Esophagus squamous epithelium (tissue), 5 donors: Measurements from ENCODE around the gene TRIM24. TPM values are rescaled to one million over a fixed set of nuclear protein-coding genes. Genes with fewer than 3 reads are reported as not detected.

Source experiments
- DNase-seq: peaks from one replicate; lab custom pipeline; 2025; lab: John Stamatoyannopoulos, UW
- H3K27ac ChIP-seq, 4 donors: fragments of 200-600 bp; sonication (generic); one replicate each; pipeline ENCODE4 v1.5.1; 2016 to 2019; ENCODE audit warnings: mild to moderate bottlenecking in 1 of 4
- H3K27me3 ChIP-seq, 4 donors: fragments of 200-600 bp; sonication (generic); 1 replicate in 3 of 4; 2 replicates in 1 of 4; pipeline versions ENCODE4 v1.5.1 to v1.6.0; 2017 to 2021; ENCODE audit warnings: antibody characterized with exemption in 1 of 4
- H3K36me3 ChIP-seq, 3 donors: fragments of 200-600 bp; sonication (generic); one replicate each; pipeline ENCODE4 v1.5.1; 2016 to 2019
- H3K4me1 ChIP-seq, 3 donors: fragments of 200-600 bp; sonication (generic); one replicate each; pipeline ENCODE4 v1.5.1; 2017 to 2019
- H3K4me3 ChIP-seq, 4 donors: fragments of 200-600 bp; sonication (generic); 1 replicate in 3 of 4; 2 replicates in 1 of 4; pipeline ENCODE4 v1.5.1; 2016 to 2019; ENCODE audit warnings: mild to moderate bottlenecking in 2 of 4, moderate library complexity in 1 of 4
- H3K9me3 ChIP-seq, 3 donors: fragments of 200-600 bp; sonication (generic); one replicate each; pipeline ENCODE4 v1.5.1; 2016 to 2019
- CTCF ChIP-seq, 6 experiments: fragments of 450-650 bp in 4 of 6; fragments of 200-600 bp in 2 of 6; sonication (generic) in 2 of 6; IDR thresholded peaks; one replicate each; pipeline ENCODE4 v1.5.1; 2016 to 2019; ENCODE audit warnings: antibody characterized with exemption in 6 of 6, mild to moderate bottlenecking in 4 of 6, moderate library complexity in 4 of 6
- POLR2A ChIP-seq, 4 donors: fragments of 450-650 bp; IDR thresholded peaks; one replicate each; pipeline ENCODE4 v1.6.1; 2017; ENCODE audit warnings: antibody characterized with exemption in 4 of 4, mild to moderate bottlenecking in 4 of 4, moderate library complexity in 3 of 4
- WGBS, 2 donors: methylation state at CpG; one replicate each; pipeline ENCODE4 v1.1.5; 2018; 5-methylcytosine and 5-hydroxymethylcytosine counted together
- intact Hi-C: fragments of 100-400 bp; cut with DNase I; formaldehyde crosslinking; loops from one replicate; pipeline ENCODE4 v1.15.0; 2022
- total RNA-seq, 4 donors: library from RNA; depleted of rRNA; stranded (reverse); fragments of >200 nt; gene quantifications; one replicate each; pipeline ENCODE4 v1.1.0, GENCODE V29; 2016
- donor health status: DM: yes; HTN: yes; CAD: no.

TRIM24 gene
- total RNA-seq, 4 donors from 2014 or later: 8.3 to 17.5 (median 15.0) TPM

GRCh38 chr7:138590154-138590553 is 130.1 kb downstream of the TRIM24 start:
- H3K27me3 ChIP-seq: no peaks in the 10 kb centered on the region
- no peak overlapping the region for H3K4me3 ChIP-seq
- no peak for DNase-seq
- intact Hi-C loops: no loop called here
- WGBS, 2 donors: 67 to 100% methylated on average over 1 of the region's 1 CpG
- peaks cover 0 to 4% (median 0%) of the 10 kb centered on the region in 3 donors for H3K4me1 ChIP-seq
- TF ChIP-seq POLR2A (IDR thresholded peaks at IDR 0.05) (no peak), CTCF (IDR thresholded peaks at IDR 0.05) (no peak)
- H3K9me3 ChIP-seq: no peaks in the 10 kb centered on the region
- H3K36me3 ChIP-seq: peaks cover 0 to 25% (median 0%) of the 10 kb centered on the region in 3 donors
- H3K27ac ChIP-seq: no peak overlapping the region

DNA sequence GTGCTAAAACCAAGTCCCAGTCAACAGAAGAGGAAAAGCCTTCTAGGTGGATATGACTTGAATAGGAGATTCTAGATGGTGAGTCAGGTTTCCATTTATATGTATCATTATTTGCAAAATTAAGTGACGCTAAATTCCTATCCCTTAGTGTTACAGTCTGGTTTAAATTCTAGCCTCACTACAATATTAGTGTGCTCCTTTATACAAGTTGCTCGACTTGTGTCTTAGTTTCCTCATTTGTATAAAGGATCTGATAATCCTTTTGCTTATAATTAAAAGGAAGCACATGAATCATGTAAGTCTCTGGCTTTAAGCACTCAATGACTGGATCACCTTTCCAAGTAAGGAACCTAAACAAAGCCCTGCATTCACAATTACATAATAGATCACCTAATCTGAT is 135.4 kb downstream of the TRIM24 start:
- no peaks in the 10 kb centered on the region for H3K9me3 ChIP-seq
- peaks cover 0 to 5% (median 0%) of the 10 kb centered on the region in 4 donors for H3K27me3 ChIP-seq
- peak overlapping the region in 2 of 4 donors; percentile 9 to 55 for H3K27ac ChIP-seq
- H3K4me1 ChIP-seq: peaks cover 0 to 5% (median 0%) of the 10 kb centered on the region in 3 donors
- DNase-seq: no peak
- intact Hi-C loops: no loop called here
- 30 to 42% methylated on average over 2 of the region's 2 CpGs for WGBS, 2 donors
- H3K36me3 ChIP-seq: no peaks in the 10 kb centered on the region
- no peak for TF ChIP-seq CTCF (IDR thresholded peaks at IDR 0.05)
- H3K4me3 ChIP-seq: no peak overlapping the region

DNA sequence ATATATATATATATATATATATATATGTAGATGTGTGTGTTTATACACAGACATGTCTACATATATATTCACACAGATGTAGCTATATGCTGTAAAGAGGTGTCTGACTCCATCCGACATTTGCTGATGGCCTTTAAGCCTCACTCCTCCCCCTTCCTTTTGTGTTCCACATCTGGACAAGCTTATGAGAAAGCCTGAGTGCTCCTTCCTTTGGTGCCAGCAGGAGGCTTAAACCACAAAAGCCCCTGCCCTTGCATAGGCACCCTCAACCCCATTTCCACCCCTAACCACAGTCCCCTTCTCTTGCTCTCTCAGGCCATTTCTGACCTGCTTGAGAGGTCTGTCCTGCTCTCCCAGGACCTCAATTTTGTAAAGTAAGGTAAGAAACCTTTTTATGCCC is 142.4 kb downstream of the TRIM24 start:
- Histone ChIP-seq H3K27ac (no peak overlapping the region), H3K9me3 (no peaks in the 10 kb centered on the region), H3K27me3 (peaks cover 0 to 5% (median 0%) of the 10 kb centered on the region in 4 donors), H3K4me1 (no peaks in the 10 kb centered on the region), H3K36me3 (no peaks in the 10 kb centered on the region), H3K4me3 (no peak overlapping the region)
- DNase-seq: no peak
- intact Hi-C loops: no loop called here
- TF ChIP-seq POLR2A (IDR thresholded peaks at IDR 0.05) (no peak), CTCF (IDR thresholded peaks at IDR 0.05) (no peak)
- WGBS, 2 donors: 50 to 64% methylated on average over 1 of the region's 1 CpG

- Histone ChIP-seq H3K27ac (no peak overlapping the region), H3K36me3 (no peaks in the 10 kb centered on the region), H3K9me3 (no peaks in the 10 kb centered on the region), H3K27me3 (no peaks in the 10 kb centered on the region), H3K4me3 (no peak overlapping the region), H3K4me1 (no peaks in the 10 kb centered on the region)
- DNase-seq: no peak
- intact Hi-C loops: no loop called here
- TF ChIP-seq CTCF (IDR thresholded peaks at IDR 0.05): no peak
- no peak for TF ChIP-seq POLR2A (IDR thresholded peaks at IDR 0.05)
- WGBS, 2 donors: 85% methylated on average over 5 to 8 of the region's 8 CpGs
Measured at GRCh38 chr7:138603549-138604318, 143.7 kb downstream of the TRIM24 start.

- TF ChIP-seq POLR2A (IDR thresholded peaks at IDR 0.05) (no peak), CTCF (IDR thresholded peaks at IDR 0.05) (no peak)
- no peaks in the 10 kb centered on the region for H3K36me3 ChIP-seq
- no peak overlapping the region for H3K4me3 ChIP-seq
- H3K27ac ChIP-seq: no peak overlapping the region
- WGBS, 2 donors: 82 to 91% methylated on average over 3 of the region's 3 CpGs
- no peaks in the 10 kb centered on the region for H3K27me3 ChIP-seq
- DNase-seq: no peak
- intact Hi-C loops: no loop called here
- H3K4me1 ChIP-seq: no peaks in the 10 kb centered on the region
- no peaks in the 10 kb centered on the region for H3K9me3 ChIP-seq
Measured at GRCh38 chr7:138606236-138606635, 146.2 kb downstream of the TRIM24 start.
